ENCODE measurements around the gene UGT1A5. TPM values are rescaled to one million over a fixed set of nuclear protein-coding genes. Genes with fewer than 3 reads are reported as not detected.

Gene UGT1A5
- total RNA-seq, 1 experiment from 2014 or later = not detected

GRCh38 chr2:233794128-233794658 is 81.5 kb downstream of the UGT1A5 start:
- no peak for DNase-seq (ENCODE audit: low read depth, low spot score)

GRCh38 chr2:233795735-233796171 is 83.0 kb downstream of the UGT1A5 start:
- in situ Hi-C loops (cut with HindIII; ENCODE audit: low pct_unique_long_range_greater_than_20kb, low sequenced_read_pairs) = no loop called here

More at GRCh38 chr2:233794128-233794658, 81.5 kb downstream of the UGT1A5 start:
- in situ Hi-C loops (cut with HindIII; ENCODE audit: low pct_unique_long_range_greater_than_20kb, low sequenced_read_pairs) = no loop called here

GRCh38 chr2:233796254-233796653 is 83.5 kb downstream of the UGT1A5 start:
- in situ Hi-C loops (cut with HindIII; ENCODE audit: low pct_unique_long_range_greater_than_20kb, low sequenced_read_pairs) = no loop called here
- DNase-seq (ENCODE audit: low read depth, low spot score) = no peak

More at GRCh38 chr2:233795735-233796171, 83.0 kb downstream of the UGT1A5 start:
- no peak for DNase-seq (ENCODE audit: low read depth, low spot score)

GRCh38 chr2:233798335-233799086 is 85.8 kb downstream of the UGT1A5 start:
- DNase-seq (ENCODE audit: low read depth, low spot score) = no peak
- in situ Hi-C loops (cut with HindIII; ENCODE audit: low pct_unique_long_range_greater_than_20kb, low sequenced_read_pairs) = no loop called here

- in situ Hi-C loops (cut with HindIII; ENCODE audit: low pct_unique_long_range_greater_than_20kb, low sequenced_read_pairs) = no loop called here
- DNase-seq (ENCODE audit: low read depth, low spot score) = no peak
These were observed 86.5 kb downstream of the UGT1A5 start for GRCh38 chr2:233799087-233799665.

GRCh38 chr2:233799716-233800115 is 87.0 kb downstream of the UGT1A5 start:
- in situ Hi-C loops (cut with HindIII; ENCODE audit: low pct_unique_long_range_greater_than_20kb, low sequenced_read_pairs) = no loop called here
- no peak for DNase-seq (ENCODE audit: low read depth, low spot score)

GRCh38 chr2:233800208-233800607 is 87.5 kb downstream of the UGT1A5 start:
- no peak for DNase-seq (ENCODE audit: low read depth, low spot score)
- in situ Hi-C loops (cut with HindIII; ENCODE audit: low pct_unique_long_range_greater_than_20kb, low sequenced_read_pairs) = no loop called here

- no peak for DNase-seq (ENCODE audit: low read depth, low spot score)
- in situ Hi-C loops (cut with HindIII; ENCODE audit: low pct_unique_long_range_greater_than_20kb, low sequenced_read_pairs) = no loop called here
These were observed 88.8 kb downstream of the UGT1A5 start for GRCh38 chr2:233801357-233802131.

GRCh38 chr2:233802132-233802815 is 89.6 kb downstream of the UGT1A5 start:
- no peak for DNase-seq (ENCODE audit: low read depth, low spot score)
- in situ Hi-C loops (cut with HindIII; ENCODE audit: low pct_unique_long_range_greater_than_20kb, low sequenced_read_pairs) = no loop called here

GRCh38 chr2:233803292-233803911 is 90.7 kb downstream of the UGT1A5 start:
- in situ Hi-C loops (cut with HindIII; ENCODE audit: low pct_unique_long_range_greater_than_20kb, low sequenced_read_pairs) = no loop called here
- DNase-seq (ENCODE audit: low read depth, low spot score) = no peak

- in situ Hi-C loops (cut with HindIII; ENCODE audit: low pct_unique_long_range_greater_than_20kb, low sequenced_read_pairs) = no loop called here
- no peak for DNase-seq (ENCODE audit: low read depth, low spot score)
These were observed 91.3 kb downstream of the UGT1A5 start for GRCh38 chr2:233803994-233804393.

- in situ Hi-C loops (cut with HindIII; ENCODE audit: low pct_unique_long_range_greater_than_20kb, low sequenced_read_pairs) = no loop called here
- DNase-seq (ENCODE audit: low read depth, low spot score) = no peak
These were observed 94.6 kb downstream of the UGT1A5 start for GRCh38 chr2:233807215-233807865.

GRCh38 chr2:233807966-233808935 is 95.5 kb downstream of the UGT1A5 start:
- DNase-seq (ENCODE audit: low read depth, low spot score) = no peak
- in situ Hi-C loops (cut with HindIII; ENCODE audit: low pct_unique_long_range_greater_than_20kb, low sequenced_read_pairs) = no loop called here

- in situ Hi-C loops (cut with HindIII; ENCODE audit: low pct_unique_long_range_greater_than_20kb, low sequenced_read_pairs) = no loop called here
- DNase-seq (ENCODE audit: low read depth, low spot score) = no peak
These were observed 97.7 kb downstream of the UGT1A5 start for GRCh38 chr2:233810385-233810784.

GRCh38 chr2:233811087-233811486 is 98.4 kb downstream of the UGT1A5 start:
- DNase-seq (ENCODE audit: low read depth, low spot score) = no peak
- in situ Hi-C loops (cut with HindIII; ENCODE audit: low pct_unique_long_range_greater_than_20kb, low sequenced_read_pairs) = no loop called here

- in situ Hi-C loops (cut with HindIII; ENCODE audit: low pct_unique_long_range_greater_than_20kb, low sequenced_read_pairs) = no loop called here
- no peak for DNase-seq (ENCODE audit: low read depth, low spot score)
These were observed 99.0 kb downstream of the UGT1A5 start for GRCh38 chr2:233811732-233812131.
